ENCODE measurements around the gene RRP8. TPM values are rescaled to one million over a fixed set of nuclear protein-coding genes. Genes with fewer than 3 reads are reported as not detected.

RRP8 gene
- total RNA-seq, 1 donor from 2014 or later: 10.3 TPM

DNA sequence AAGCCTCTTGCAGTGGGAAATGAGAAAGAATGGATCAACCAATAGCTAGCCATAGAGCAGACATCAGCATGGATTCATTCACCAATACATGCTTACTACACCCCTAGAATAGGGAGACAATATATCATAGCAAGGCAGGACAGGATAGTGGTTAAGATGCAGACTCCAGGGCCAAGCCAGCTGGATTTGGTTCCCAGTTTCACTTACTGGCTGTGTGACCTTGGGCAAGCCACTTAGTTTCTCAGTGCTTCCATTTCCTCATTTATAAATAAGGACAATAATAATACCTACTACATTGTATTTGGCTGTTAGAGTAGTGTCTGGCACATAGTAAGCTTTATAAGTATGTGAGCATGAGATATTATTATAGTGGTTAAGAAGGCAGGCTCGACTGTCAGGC, 45.1 kb upstream of the RRP8 start:
- no peak overlapping the region for H3K4me3 ChIP-seq (ENCODE audit: low read depth, low read length)
- FAIRE-seq (no peak), DNase-seq (ENCODE audit: low read depth) (no peak)
- H3K36me3 ChIP-seq (ENCODE audit: control insufficient read depth, insufficient read depth, low read length): no peaks in the 10 kb centered on the region
- TF ChIP-seq, protein P1, sequence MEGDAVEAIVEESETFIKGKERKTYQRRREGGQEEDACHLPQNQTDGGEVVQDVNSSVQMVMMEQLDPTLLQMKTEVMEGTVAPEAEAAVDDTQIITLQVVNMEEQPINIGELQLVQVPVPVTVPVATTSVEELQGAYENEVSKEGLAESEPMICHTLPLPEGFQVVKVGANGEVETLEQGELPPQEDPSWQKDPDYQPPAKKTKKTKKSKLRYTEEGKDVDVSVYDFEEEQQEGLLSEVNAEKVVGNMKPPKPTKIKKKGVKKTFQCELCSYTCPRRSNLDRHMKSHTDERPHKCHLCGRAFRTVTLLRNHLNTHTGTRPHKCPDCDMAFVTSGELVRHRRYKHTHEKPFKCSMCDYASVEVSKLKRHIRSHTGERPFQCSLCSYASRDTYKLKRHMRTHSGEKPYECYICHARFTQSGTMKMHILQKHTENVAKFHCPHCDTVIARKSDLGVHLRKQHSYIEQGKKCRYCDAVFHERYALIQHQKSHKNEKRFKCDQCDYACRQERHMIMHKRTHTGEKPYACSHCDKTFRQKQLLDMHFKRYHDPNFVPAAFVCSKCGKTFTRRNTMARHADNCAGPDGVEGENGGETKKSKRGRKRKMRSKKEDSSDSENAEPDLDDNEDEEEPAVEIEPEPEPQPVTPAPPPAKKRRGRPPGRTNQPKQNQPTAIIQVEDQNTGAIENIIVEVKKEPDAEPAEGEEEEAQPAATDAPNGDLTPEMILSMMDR (IDR thresholded peaks at IDR 0.05; ENCODE audit: insufficient read depth, low read length, severe bottlenecking): no peak
- peaks cover 15% of the 10 kb centered on the region for H3K27me3 ChIP-seq (ENCODE audit: control insufficient read depth, insufficient read depth, low read length)

DNA sequence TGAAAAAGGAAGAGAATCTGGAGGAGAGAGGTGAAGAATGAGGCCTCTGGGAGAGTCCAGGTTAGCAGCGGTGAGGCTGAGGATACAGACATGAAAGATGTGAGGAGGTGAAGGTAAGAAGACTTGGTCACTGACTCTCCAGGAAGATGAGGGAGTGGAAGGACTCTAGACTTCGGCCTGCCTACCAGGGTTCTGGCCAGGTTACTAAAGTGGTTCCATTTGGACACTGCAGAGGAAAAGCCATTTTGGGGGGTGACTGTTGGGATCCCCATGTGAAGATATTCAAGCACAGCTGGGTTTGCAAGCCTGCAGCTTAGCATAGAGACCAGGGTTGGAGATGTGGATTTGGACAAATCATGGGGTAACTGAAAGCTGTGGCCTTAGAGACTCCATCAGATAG, 44.4 kb upstream of the RRP8 start:
- no peak for FAIRE-seq

DNA sequence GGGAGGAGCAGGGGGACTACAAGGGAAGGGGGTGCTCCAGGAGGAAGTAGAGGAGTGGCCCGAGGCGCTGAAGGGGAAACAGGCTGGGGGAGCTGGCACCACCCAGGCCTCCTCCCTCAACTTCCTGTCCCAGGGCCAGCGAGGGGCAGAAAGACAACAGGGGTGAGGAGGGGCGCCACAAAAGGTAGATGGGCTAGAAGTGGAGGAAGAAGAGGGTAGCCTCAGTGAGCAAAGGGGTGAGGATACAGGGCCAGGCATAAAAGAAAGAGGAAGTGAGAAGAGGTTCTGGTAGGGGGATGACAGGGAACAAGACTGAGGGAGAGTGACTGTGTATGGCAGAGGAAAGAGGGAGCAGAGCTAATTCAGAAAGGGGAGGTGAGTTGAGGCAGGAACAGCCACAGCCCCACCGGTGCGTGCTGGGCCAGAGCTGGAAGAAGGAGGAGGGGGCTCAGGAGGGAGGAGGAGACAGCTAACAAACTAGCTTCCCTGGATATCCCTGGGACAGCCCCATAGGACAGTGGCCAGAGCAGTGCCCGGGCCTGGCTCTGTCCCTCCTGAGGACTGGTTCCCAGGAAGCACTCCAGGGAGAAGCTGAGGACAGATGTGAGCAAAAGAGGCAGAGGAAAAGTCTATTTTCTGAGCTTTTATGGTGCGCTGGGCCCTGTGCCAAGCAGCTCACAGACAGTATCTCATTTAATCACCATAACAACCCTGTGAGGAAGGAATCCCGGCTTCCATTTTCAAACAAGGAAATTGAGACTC, 43.7 kb upstream of the RRP8 start:
- DNase-seq (ENCODE audit: low read depth): no peak
- no peak for FAIRE-seq
- H3K27me3 ChIP-seq (ENCODE audit: control insufficient read depth, insufficient read depth, low read length): peaks cover 13% of the 10 kb centered on the region
- no peaks in the 10 kb centered on the region for H3K36me3 ChIP-seq (ENCODE audit: control insufficient read depth, insufficient read depth, low read length)
- H3K4me3 ChIP-seq (ENCODE audit: low read depth, low read length): no peak overlapping the region
- TF ChIP-seq, protein P1 (IDR thresholded peaks at IDR 0.05; ENCODE audit: insufficient read depth, low read length, severe bottlenecking): no peak

More for the DNA sequence above, 44.4 kb upstream of the RRP8 start:
- Histone ChIP-seq H3K27me3 (ENCODE audit: control insufficient read depth, insufficient read depth, low read length) (peaks cover 13% of the 10 kb centered on the region), H3K4me3 (ENCODE audit: low read depth, low read length) (no peak overlapping the region), H3K36me3 (ENCODE audit: control insufficient read depth, insufficient read depth, low read length) (no peaks in the 10 kb centered on the region)
- no peak for DNase-seq (ENCODE audit: low read depth)
- TF ChIP-seq, protein P1 (IDR thresholded peaks at IDR 0.05; ENCODE audit: insufficient read depth, low read length, severe bottlenecking): no peak

DNA sequence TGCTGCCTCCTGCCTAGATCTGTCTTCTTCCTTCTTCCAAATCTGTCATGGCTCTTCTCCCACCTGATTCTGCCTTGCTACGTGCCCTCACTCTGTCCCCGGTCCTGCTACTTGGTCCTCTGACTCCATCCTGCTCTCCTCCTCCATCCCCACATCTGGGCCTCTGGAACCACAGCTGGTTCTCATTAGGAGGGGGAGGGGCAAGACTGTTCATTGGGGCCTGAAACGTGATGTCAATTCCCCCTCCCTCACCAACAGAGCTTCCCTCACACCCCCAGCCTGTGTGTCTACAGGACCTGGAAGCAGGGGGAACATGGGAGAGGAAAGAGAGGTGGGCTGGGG, 43.1 kb upstream of the RRP8 start:
- TF ChIP-seq, protein P1 (IDR thresholded peaks at IDR 0.05; ENCODE audit: insufficient read depth, low read length, severe bottlenecking): no peak
- Histone ChIP-seq H3K4me3 (ENCODE audit: low read depth, low read length) (no peak overlapping the region), H3K36me3 (ENCODE audit: control insufficient read depth, insufficient read depth, low read length) (no peaks in the 10 kb centered on the region), H3K27me3 (ENCODE audit: control insufficient read depth, insufficient read depth, low read length) (peaks cover 10% of the 10 kb centered on the region)
- FAIRE-seq: no peak
- no peak for DNase-seq (ENCODE audit: low read depth)

DNA sequence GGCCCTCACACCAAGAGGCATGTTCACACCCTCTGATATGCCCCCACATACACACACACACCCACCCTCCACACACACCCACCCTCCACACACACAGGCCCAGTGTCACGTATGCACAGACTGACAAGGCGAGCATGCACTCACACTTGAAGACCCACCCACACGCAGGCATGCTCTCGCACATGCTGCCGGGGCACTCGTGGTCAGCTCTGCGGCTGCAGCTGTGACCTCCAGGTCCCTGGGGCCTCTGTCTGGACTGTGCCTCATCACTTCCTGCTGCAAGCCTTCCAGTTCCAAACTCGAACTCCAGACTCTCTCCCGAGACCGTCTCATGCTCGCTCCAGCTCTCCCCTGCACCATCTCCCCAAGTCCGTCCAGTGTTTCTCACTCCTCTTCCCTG, 42.7 kb upstream of the RRP8 start:
- FAIRE-seq: no peak
- no peaks in the 10 kb centered on the region for H3K36me3 ChIP-seq (ENCODE audit: control insufficient read depth, insufficient read depth, low read length)
- TF ChIP-seq, protein P1 (IDR thresholded peaks at IDR 0.05; ENCODE audit: insufficient read depth, low read length, severe bottlenecking): no peak
- DNase-seq (ENCODE audit: low read depth): no peak
- H3K27me3 ChIP-seq (ENCODE audit: control insufficient read depth, insufficient read depth, low read length): peaks cover 10% of the 10 kb centered on the region
- H3K4me3 ChIP-seq (ENCODE audit: low read depth, low read length): no peak overlapping the region

DNA sequence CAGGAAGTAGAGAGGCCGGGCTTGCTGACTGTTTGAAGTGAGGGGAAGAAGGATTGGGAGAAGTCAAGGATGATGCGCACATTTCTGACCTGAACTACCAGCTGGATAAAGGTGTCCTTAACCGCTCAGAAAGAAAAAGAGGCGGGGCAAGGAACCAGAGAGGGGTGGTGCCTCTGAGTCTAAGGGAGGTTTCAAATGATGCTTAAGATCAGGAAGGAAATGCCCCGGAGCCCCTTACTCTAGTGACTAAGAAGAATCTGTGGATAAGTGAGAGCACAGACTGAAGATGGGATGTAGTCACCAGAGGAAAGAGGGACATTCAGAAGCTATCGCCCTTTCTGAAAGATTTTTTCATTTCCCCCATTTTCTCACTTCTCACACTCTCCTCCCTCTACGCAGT, 39.5 kb upstream of the RRP8 start:
- Histone ChIP-seq H3K36me3 (ENCODE audit: control insufficient read depth, insufficient read depth, low read length) (no peaks in the 10 kb centered on the region), H3K4me3 (ENCODE audit: low read depth, low read length) (no peak overlapping the region), H3K27me3 (ENCODE audit: control insufficient read depth, insufficient read depth, low read length) (peaks cover 2% of the 10 kb centered on the region)
- FAIRE-seq (no peak), DNase-seq (ENCODE audit: low read depth) (no peak)
- TF ChIP-seq, protein P1 (IDR thresholded peaks at IDR 0.05; ENCODE audit: insufficient read depth, low read length, severe bottlenecking): no peak

Measured in bronchial epithelial cell (primary cell).